HepG2 (cell line): ENCODE measurements around the gene AQP11. TPM values are rescaled to one million over a fixed set of nuclear protein-coding genes. Genes with fewer than 3 reads are reported as not detected.
A peak's percentile ranks its signal among the peaks of the same experiment; 100 is the strongest.

Source experiments
- ATF2 ChIP-seq: sonication (generic); formaldehyde crosslinking; IDR thresholded peaks from 2 replicates; pipeline ENCODE4 v1.4.0; 2020; ENCODE audit warnings: missing genetic modification reagents
- CREM ChIP-seq, 2 experiments: sonication (generic) in 1 of 2; formaldehyde crosslinking in 1 of 2; IDR thresholded peaks; 2 replicates each; pipeline versions ENCODE4 v1.4.0 to v1.6.1; 2016 to 2020; ENCODE audit warnings: antibody characterized with exemption in 1 of 2, mild to moderate bottlenecking in 1 of 2, missing genetic modification reagents in 1 of 2
- GLI4 ChIP-seq: sonication (generic); formaldehyde crosslinking; IDR thresholded peaks from 2 replicates; pipeline ENCODE4 v1.5.1; 2020; ENCODE audit warnings: missing genetic modification reagents, mild to moderate bottlenecking, moderate library complexity, borderline replicate concordance
- HINFP ChIP-seq: sonication (generic); formaldehyde crosslinking; IDR thresholded peaks from 2 replicates; pipeline ENCODE4 v1.4.0; 2020; ENCODE audit warnings: low read depth, mild to moderate bottlenecking, missing genetic modification reagents
- HNF4G ChIP-seq, 2 experiments: sonication (generic) in 1 of 2; formaldehyde crosslinking in 1 of 2; IDR thresholded peaks; 2 replicates each; pipeline versions ENCODE4 v1.4.0 to v1.6.1; 2011 to 2020; ENCODE audit warnings: borderline replicate concordance in 2 of 2, low read depth in 2 of 2, mild to moderate bottlenecking in 2 of 2, low read length in 1 of 2, missing genetic modification reagents in 1 of 2, moderate library complexity in 1 of 2
- KDM4B ChIP-seq: sonication (generic); formaldehyde crosslinking; IDR thresholded peaks from 2 replicates; pipeline ENCODE4 v1.4.0; 2020; ENCODE audit warnings: missing genetic modification reagents
- MBD4 ChIP-seq: IDR thresholded peaks from 2 replicates; pipeline ENCODE4 v1.6.1; 2012; ENCODE audit warnings: low read length, inconsistent platforms, borderline replicate concordance
- MED13 ChIP-seq: sonication (generic); formaldehyde crosslinking; IDR thresholded peaks from 2 replicates; pipeline ENCODE4 v1.5.0; 2020; ENCODE audit warnings: missing genetic modification reagents
- MXI1 ChIP-seq: IDR thresholded peaks from 3 replicates; pipeline ENCODE4 v1.6.1; 2012; ENCODE audit warnings: low read depth, low read length, inconsistent platforms, borderline replicate concordance
- TOE1 ChIP-seq: sonication (generic); formaldehyde crosslinking; IDR thresholded peaks from 2 replicates; pipeline ENCODE4 v1.4.0; 2020; ENCODE audit warnings: mild to moderate bottlenecking, missing genetic modification reagents
- WIZ ChIP-seq: sonication (generic); formaldehyde crosslinking; IDR thresholded peaks from 2 replicates; pipeline ENCODE4 v1.5.1; 2020; ENCODE audit warnings: mild to moderate bottlenecking, missing genetic modification reagents
- XBP1 ChIP-seq: sonication (generic); formaldehyde crosslinking; IDR thresholded peaks from 2 replicates; pipeline ENCODE4 v1.5.0; 2020; ENCODE audit warnings: missing genetic modification reagents
- ZFP82 ChIP-seq: sonication (generic); formaldehyde crosslinking; IDR thresholded peaks from 2 replicates; pipeline ENCODE4 v1.5.1; 2020; ENCODE audit warnings: mild to moderate bottlenecking, missing genetic modification reagents, borderline replicate concordance
- ZHX2 ChIP-seq, 2 experiments: sonication (generic) in 1 of 2; formaldehyde crosslinking in 1 of 2; IDR thresholded peaks; 2 replicates each; pipeline versions ENCODE4 v1.6.1 to v1.9.0; 2014 to 2022; ENCODE audit warnings: antibody characterized with exemption in 1 of 2, borderline replicate concordance in 1 of 2, inconsistent platforms in 1 of 2, low read depth in 1 of 2, missing genetic modification reagents in 1 of 2
- ZKSCAN1 ChIP-seq: fragments of 150-350 bp; IDR thresholded peaks from 2 replicates; pipeline ENCODE4 v1.6.1; 2014; ENCODE audit warnings: low read length
- ZNF12 ChIP-seq: sonication (generic); formaldehyde crosslinking; IDR thresholded peaks from 2 replicates; pipeline ENCODE4 v1.5.0; 2020; ENCODE audit warnings: missing genetic modification reagents
- ZNF235 ChIP-seq: sonication (generic); formaldehyde crosslinking; IDR thresholded peaks from 2 replicates; pipeline ENCODE4 v1.8.1; 2023; ENCODE audit warnings: mild to moderate bottlenecking, missing genetic modification reagents, borderline replicate concordance
- ZNF446 ChIP-seq: sonication (generic); formaldehyde crosslinking; IDR thresholded peaks from 2 replicates; pipeline ENCODE4 v1.5.0; 2020; ENCODE audit warnings: mild to moderate bottlenecking, missing genetic modification reagents
- ZNF550 ChIP-seq: sonication (generic); formaldehyde crosslinking; IDR thresholded peaks from 2 replicates; pipeline ENCODE4 v1.4.0; 2020; ENCODE audit warnings: mild to moderate bottlenecking, missing genetic modification reagents, borderline replicate concordance
- ZNF616 ChIP-seq: sonication (generic); formaldehyde crosslinking; IDR thresholded peaks from 2 replicates; pipeline ENCODE4 v1.5.0; 2020; ENCODE audit warnings: low read depth, mild to moderate bottlenecking, missing genetic modification reagents
- ZNF672 ChIP-seq: sonication (generic); formaldehyde crosslinking; IDR thresholded peaks from 2 replicates; pipeline ENCODE4 v1.8.1; 2022; ENCODE audit warnings: missing genetic modification reagents
- polyA plus RNA-seq, 8 experiments: library from polyadenylated mRNA; depleted of rRNA in 3 of 8; stranded (reverse) in 7 of 8; unstranded in 1 of 8; fragments of >200 nt; fragmentation: Illumina TruSeq in 4 of 8; extraction: Trizol in 4 of 8; gene quantifications; 2 replicates each; pipeline versions ENCODE4 v1.2.1 to v1.2.3, GENCODE V29; 2011 to 2016; ENCODE audit warnings: low read depth in 4 of 8, missing spikeins in 1 of 8, mixed read lengths in 1 of 8; ENCODE audit not compliant: insufficient read depth in 1 of 8
- total RNA-seq, 5 experiments: library from RNA; depleted of rRNA; stranded (reverse); fragments of >200 nt; fragmentation: Illumina TruSeq; extraction: Trizol; gene quantifications; 2 replicates each; pipeline ENCODE4 v1.2.3, GENCODE V29; 2016; ENCODE audit warnings: low read depth in 1 of 5

Gene AQP11
- total and polyA plus RNA-seq, 2 of the 13 experiments (the other 11 are each of a cell fraction or from before 2014, with no cell fraction given) = 10.4 to 15.3 TPM

GRCh38 chr11:77590194-77590782, 535 bp downstream of the AQP11 start (continued):
- TF ChIP-seq ZNF235 (CRISPR knock-in tag) = no peak; the same call in 1 of the 2 replicates
- peak; percentile 42; the same call in 1 of the 2 replicates for TF ChIP-seq ZFP82 (CRISPR knock-in tag)
- no peak for TF ChIP-seq ZKSCAN1
- TF ChIP-seq HINFP (CRISPR knock-in tag) = no peak
- no peak for TF ChIP-seq MED13
- TF ChIP-seq ZNF446 (CRISPR knock-in tag) = no peak
- TF ChIP-seq ZNF616 (CRISPR knock-in tag) = 0 out of 2 replicates have a peak, but pooled peaks have one; percentile 61
- TF ChIP-seq KDM4B (CRISPR knock-in tag) = 0 out of 2 replicates have a peak, but pooled peaks have one; percentile 6
- TF ChIP-seq ZNF12 (CRISPR knock-in tag) = no peak; the same call in 1 of the 2 replicates
- 0 out of 2 replicates have a peak, but pooled peaks have one; percentile 3 for TF ChIP-seq ZNF550 (CRISPR knock-in tag)
- no peak for TF ChIP-seq ZNF672
- no peak for TF ChIP-seq MXI1
- TF ChIP-seq GLI4 (CRISPR knock-in tag) = no peak
- no peak for TF ChIP-seq TOE1 (CRISPR knock-in tag)
- no peak for TF ChIP-seq XBP1 (CRISPR knock-in tag)
- TF ChIP-seq MBD4 = no peak
- TF ChIP-seq ATF2 (CRISPR knock-in tag) = peak; percentile 9; the same call in 1 of the 2 replicates
- TF ChIP-seq ZHX2 (IDR thresholded peaks at IDR 0.05; ENCODE audit: low read depth) = no peak
- TF ChIP-seq ZHX2 (CRISPR knock-in tag; IDR thresholded peaks at IDR 0.05; ENCODE audit: borderline replicate concordance) = no peak
- TF ChIP-seq WIZ (CRISPR knock-in tag) = peak; percentile 51; the same call in 1 of the 2 replicates
- TF ChIP-seq HNF4G (IDR thresholded peaks at IDR 0.05; ENCODE audit: borderline replicate concordance, low read depth, low read length) = no peak
- TF ChIP-seq HNF4G (CRISPR knock-in tag; IDR thresholded peaks at IDR 0.05; ENCODE audit: borderline replicate concordance, low read depth) = 0 out of 2 replicates have a peak, but pooled peaks have one; percentile 3
- no peak for TF ChIP-seq CREM (IDR thresholded peaks at IDR 0.05)
- TF ChIP-seq CREM (CRISPR knock-in tag; IDR thresholded peaks at IDR 0.05) = no peak
